Stimulated activated CD8-positive, alpha-beta memory T cell treated with anti-CD3 and anti-CD28 coated beads, Interleukin-15, amount 100 ng/mL, for 4 hours (primary cell): ENCODE measurements around the gene MAGEA4.
"Not testable (repeated sequence)": the region's sequence is repeated elsewhere in the genome, so short reads cannot be mapped to it uniquely, and the experiment has no call there.

Source experiments
- DNase-seq, 2 donors: peaks; one replicate each; pipeline ENCODE4 v3.0.0-alpha.2; 2020; ENCODE audit warnings: low read depth in 2 of 2

MAGEA4 gene, protein sequence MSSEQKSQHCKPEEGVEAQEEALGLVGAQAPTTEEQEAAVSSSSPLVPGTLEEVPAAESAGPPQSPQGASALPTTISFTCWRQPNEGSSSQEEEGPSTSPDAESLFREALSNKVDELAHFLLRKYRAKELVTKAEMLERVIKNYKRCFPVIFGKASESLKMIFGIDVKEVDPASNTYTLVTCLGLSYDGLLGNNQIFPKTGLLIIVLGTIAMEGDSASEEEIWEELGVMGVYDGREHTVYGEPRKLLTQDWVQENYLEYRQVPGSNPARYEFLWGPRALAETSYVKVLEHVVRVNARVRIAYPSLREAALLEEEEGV

DNA sequence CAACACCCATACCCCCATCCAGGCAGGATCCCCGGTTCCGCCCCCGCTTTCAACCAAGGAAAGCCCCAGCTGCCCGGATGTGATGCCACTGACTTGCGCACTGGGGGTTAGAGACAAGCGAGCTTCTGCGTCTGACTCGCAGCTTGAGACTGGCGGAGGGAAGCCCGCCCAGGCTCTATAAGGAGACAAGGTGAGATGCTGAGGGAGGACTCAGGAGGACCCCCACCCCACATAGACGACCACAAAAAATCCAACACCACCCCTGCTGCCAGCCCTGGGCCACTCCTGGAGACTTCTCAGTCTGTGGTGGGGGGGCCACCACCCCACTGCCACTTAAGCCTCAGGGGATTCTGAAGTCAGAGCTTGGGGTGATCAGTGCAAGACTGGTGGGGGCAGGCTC, at the start of gene MAGEA4:
TSS of gene MAGEA4 (plus strand) at position 110 of the 400 bp plus-strand sequence. CDS start 10,776 bp downstream, outside the sequence.
- DNase-seq, result no peak

DNA sequence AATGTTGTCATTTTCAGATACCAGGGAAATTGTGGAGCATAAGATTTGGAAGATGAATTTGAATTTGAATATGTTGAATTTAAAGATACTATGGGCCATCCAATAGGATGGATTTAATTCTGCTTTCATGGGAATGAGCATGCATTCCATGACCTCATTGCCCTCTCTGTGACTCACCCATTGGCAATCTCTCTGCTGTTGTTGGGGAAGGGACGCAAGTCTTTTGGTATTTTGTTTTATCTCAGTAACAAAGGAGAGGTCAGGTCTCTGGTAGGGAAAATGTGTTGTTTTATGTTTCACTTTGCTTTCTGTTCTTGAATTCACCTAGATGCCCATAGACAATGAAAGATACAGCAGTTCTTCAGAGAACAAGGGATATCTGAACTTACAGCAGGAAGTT, 42.1 kb upstream of the MAGEA4 start:
- no peak for DNase-seq

DNA sequence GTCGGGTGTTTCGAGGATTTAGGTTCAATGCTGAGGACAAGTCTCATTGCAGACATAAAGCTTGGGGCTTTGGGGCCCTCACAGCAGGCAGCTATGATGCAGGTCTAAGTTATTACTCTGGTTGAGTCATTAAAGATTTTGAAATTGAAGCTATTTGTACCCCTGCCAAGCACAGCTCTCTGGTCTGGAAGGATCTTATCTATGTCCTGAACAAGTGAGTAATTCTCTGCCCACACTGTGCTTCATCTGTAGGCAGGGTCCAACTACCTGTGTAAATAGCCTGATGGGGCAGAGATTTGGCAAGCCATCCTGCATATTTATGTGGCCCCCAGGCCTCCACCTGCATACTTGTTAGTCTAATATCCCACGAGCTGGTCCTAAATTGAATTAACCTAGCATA, 41.4 kb upstream of the MAGEA4 start:
- DNase-seq, result no peak

DNA sequence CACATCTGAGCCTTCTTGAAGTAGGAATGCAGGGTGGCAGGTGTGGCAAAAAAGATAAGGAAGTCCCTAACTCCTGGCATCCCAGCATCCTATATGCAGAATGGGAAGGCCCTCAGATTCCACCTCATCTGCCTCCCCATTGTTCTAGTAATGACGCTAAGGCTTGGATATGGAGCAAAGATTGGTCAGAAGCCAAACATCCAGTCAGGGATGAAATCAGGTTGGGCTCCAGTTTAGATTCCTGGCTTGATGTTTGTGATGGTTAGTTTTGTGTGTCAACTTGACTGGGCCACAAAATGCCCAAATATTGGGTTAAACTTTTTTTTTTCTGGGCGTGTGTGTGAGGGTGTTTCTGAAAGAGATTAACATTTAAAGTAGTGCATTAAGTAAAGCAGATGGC, 39.6 kb upstream of the MAGEA4 start:
- no peak for DNase-seq

DNA sequence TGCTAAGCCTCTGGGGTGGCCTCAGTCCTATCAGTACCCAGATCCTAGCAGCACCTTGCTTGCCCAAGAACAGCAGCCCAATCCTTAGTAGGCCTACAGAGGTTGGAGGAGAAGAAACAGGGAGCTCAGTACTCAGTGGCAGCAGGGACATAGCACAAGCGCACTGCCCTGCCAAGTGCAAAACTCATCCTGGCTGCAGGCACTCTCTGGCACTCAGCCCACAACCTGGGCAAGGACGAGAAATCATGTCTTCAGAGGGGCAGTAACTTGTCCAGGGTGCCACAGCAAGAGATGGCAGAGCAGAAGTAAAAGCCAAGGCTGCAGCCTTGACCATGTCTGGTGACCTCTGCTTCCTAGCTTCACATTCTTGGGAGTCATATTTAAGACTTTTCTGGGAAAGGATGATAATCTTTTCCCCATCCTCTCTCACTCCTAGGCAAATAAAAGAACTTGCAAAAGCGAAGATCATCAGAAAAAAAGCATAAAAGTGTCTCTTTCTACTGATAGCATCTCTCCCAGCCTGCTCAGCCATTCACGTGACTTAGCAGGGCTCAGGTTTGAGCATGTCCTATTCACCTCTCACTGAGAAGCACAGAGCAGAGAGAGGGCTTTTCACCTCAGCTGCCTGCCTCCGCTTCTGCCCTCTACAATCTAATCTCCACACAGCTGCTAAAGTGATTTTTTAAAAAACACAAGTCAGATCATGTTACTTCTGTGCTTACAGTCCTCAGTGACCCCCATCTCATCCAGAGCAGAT, 37.2 kb upstream of the MAGEA4 start:
- no peak for DNase-seq

DNA sequence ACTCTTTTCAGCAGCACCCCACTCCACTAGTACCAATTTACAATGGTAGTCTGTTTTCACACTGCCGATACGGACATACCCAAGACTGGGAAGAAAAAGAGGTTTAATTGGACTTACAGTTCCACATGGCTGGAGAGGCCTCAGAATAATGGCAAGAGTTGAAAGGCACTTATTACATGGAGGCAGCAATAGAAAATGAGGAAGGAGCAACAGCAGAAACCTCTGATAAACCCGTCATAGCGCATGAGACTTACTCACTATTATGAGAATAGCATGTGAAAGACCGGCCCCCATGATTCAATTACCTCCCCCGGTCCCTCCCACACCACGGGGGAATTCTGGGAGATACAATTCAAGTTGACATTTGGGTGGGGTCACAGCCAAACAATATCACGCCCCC, 34.1 kb upstream of the MAGEA4 start:
- no peak for DNase-seq

DNA sequence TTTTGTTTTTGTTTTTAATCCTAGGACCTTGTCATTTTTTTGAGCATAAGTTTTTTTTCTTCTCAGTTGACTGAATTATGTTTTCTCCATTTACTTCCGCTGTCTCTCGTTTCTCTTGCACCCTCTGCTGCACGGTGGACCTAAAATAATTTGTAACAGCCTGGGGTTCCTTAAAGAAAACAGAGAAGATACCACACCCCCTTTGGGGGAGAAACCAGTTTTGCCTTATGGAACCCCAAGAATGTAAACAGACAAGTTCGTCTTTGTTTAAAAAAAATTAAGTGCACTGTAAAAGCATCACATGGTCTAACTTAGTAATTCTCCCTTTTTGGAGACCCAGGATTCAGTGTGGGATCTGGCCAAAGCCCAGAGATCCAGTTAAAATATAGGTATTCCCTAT, 32.8 kb upstream of the MAGEA4 start:
- no peak for DNase-seq

DNA sequence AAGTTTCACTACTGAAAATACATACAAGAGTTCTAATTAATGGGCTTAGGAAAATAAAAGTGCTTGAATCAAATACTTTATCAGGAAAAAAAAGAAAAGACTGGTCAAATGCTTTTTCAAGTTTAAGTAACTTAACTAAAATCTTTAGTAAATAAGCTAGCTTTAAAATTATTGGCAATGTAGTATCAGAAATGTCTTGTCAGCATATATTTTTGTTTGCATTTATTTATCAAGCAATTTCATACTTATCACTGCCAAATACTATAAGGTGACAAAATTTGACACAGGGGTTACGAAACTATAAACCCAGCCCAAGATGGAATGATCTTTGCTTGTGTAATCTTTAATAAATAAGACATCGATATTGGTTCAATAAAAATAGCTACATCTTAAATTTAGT, 31.8 kb upstream of the MAGEA4 start:
- DNase-seq, result no peak

DNA sequence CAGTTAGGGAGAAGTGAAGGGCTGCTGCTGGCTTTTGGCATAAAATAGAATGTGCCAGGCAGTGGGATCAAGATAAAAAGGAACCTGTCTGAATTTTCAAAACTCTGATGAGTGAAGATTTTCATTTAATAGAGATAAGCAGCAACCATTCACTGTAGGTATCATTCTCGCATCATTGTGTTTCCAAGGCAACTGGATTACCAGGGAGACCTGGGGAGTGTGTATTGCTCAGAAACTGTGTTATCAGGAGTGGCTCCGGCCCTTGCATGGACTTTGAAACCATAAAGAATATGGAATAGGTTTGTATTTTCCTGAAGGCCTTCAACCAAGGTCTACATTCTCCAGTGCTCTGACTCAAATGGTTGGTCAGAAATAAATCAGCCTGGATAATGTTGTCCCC, 23.3 kb upstream of the MAGEA4 start:
- no peak for DNase-seq

DNA sequence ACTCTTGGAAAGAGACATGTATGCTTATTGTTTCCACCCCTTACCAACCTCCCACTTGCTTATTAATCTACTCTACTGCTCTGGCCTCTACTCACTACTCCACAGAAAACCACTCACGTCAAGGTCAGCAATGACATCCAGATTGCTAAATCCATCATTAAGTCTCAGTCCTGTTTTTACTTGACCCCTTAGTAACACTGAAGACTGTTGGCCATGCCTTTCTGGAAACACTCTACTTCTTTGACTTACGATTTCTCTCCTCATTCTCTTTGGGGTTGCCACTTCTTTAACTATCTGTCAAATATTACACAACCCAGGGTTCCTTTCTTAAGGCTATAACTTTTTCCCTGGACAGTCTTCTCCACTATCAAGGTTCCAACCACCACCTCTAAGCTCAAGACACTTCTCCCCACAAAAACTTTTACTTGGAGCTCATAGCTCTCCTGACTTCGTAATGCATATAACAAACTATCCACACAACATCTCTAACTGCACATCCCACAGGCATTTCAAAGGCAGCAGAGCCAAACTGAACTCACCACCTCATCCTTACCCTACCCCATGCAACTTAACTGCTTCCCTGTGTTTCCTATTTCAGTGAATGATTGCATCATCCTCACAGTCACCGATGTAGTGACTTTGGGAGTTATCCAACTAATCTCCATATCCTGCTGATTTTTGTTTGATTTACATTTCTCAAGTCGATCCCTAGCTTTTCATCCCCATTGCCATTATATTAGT, 15.8 kb upstream of the MAGEA4 start:
- no peak for DNase-seq

DNA sequence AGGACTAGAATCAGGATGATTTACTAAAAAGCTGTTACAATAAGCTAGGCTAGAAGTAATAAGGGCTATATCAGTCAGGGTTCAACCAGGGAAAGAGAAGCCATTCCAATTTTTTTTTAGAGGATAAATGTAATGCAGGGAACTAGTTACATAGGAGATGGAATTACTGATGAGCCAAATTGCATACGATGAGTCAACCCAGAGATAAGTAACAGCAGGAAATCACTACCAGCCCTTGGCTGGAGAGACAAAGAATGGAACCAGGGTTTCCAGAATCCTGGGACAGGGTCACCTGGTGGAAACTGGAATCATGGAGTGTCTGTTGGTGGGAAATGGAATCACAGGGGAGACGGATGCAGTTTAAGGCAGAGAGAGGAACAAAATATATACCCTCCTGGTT, 13.1 kb upstream of the MAGEA4 start:
- DNase-seq, result no peak

DNA sequence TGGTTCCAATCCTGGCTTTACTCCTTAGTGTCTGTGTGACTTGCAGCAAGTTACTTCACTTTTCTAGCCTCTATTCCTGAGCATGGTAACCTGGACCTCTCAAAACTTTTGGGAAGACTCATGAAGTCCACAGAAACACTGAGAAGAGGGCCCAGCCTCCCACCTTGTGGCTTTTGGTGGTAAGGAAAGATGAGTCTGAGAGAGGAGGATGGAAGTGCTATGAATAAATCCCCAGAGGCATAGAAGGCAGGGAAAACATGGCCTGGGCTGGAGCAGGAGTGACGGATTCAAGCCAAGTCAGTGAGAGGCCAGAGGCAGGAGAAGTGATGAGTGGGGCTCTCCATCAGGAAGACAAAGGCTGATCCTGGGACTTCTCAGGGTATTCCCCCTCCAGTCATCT, 10.9 kb upstream of the MAGEA4 start:
- DNase-seq, result no peak

DNA sequence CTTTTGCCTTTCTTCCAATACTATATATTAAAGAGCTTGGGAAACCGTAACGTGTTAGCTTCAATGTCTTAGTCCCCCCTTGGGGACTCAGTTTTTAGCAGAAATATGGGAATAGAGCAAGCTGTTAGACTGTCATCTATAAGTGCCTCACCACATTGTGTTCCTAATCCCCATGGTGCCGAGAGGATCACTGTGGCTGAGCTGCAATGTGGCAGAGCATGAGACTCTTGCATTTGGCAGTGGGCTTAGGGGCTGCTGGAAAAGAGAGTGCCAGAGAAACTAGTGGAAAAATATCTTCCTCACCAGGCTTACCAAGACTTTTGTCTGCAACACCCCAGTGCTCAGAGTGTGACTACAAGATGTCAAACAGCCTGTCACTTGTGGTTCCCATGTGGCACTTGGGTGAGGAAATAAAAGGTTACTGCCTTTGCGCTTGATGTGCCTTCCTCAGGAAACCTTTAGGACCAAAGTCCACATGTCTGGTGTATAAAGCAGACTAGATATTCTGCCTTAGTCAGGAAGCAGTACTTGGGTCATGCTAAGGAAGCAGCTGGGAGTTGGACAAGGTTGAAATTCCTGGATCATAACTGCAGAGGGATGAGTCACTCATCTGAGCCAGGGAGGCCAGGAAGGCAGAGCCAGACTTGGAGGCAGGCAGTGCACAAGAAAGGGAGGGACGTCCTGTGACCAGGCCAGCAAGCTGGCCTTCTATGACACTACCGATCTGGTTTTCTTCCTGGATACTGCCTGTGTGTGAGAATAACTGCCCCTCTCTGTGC, 9.7 kb upstream of the MAGEA4 start:
- no peak for DNase-seq

DNA sequence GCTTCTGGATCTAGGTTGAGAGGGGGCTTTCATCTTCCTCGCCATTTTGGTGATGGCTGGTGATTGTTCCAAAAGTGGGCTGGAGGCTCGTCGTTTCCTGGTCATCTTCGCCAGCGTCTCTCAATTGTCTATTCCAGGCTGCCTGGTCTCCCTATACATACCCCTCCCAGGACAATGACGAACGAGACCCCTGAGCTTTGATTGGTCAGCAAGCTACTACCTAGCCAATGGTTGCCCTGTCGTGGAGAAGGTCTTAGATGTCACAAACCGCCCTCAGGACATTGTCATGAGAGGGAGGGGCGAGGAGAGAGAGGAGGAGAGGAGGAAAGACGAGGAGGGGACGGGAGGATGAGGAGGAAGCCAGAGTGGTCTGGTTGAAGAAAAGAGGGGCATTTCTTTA, 7.7 kb upstream of the MAGEA4 start:
- no peak for DNase-seq

DNA sequence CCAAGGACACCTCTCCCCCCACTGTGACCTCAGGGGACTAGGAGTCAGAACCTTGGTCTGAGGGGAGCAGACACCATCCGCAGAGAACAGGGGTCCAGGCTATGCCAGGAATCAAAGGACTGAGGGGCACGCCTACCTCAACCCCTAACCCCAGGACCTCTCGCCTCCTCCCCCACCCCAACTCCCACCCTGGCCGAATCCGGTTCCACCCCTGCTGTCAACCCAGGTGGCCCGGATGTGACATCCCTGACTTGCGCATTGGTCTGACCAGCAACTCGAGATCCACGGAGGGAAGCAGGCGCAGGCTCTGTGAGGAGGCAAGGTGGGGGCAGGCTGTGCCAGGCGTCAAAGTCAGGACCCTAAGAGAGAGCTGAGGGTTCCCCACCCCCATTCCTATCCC, 468 bp upstream of the MAGEA4 start:
- DNase-seq, result no peak

DNA sequence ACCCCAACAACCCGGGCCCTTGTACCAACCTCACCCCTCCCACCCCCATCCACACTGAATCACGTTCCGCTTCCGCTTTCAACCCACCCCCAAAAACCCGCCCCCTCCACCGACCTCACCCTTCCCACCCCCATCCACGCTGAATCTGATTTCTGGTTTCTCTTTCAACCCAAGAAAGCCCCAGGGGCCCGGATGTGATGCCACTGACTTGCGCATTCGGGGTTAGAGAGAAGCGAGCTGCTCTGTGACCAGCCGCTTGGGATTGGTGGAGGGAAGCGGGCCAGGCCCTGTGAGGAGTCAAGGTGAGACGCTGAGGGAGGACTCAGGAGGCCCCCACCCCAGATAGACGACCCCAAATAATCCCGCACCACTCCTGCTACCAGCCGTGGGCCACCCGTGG, 6.0 kb downstream of the MAGEA4 start:
- DNase-seq, result not testable (repeated sequence)

DNA sequence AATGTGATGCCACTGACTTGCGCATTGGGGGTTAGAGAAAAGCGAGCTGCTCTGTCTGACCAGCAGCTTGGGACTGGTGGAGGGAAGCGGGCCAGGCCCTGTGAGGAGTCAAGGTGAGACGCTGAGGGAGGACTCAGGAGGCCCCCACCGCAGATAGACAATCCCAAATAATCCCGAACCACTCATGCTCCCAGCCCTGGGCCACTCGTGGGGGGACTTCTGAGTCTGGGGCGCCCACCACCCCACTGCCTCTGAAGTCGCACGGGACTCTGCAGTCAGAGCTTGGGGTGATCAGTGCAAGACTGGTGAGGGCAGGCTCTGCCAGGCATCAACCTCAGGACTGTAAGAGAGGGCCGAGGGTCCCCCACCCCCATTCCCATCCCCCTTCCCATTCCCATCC, 6.9 kb downstream of the MAGEA4 start:
- DNase-seq, result no peak

DNA sequence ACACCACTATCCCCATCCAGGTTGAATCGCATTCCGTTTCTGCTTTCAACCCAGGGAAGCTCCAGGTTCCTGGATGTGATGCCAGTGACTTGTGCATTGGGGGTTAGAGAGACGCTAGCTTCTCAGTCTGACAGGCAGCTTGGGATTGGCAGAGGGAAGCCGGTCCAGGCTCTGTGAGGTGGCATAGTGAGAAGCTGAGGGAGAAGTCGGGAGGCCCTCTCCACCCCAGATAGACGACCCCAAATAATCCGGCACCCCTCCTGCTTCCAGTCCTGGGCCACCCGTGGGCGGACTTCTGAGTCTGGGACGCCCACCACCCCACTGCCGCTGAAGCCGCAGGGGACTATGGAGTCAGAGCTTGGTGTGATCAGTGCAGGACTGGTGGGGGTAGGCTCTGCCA, 7.4 kb downstream of the MAGEA4 start:
- no peak for DNase-seq

DNA sequence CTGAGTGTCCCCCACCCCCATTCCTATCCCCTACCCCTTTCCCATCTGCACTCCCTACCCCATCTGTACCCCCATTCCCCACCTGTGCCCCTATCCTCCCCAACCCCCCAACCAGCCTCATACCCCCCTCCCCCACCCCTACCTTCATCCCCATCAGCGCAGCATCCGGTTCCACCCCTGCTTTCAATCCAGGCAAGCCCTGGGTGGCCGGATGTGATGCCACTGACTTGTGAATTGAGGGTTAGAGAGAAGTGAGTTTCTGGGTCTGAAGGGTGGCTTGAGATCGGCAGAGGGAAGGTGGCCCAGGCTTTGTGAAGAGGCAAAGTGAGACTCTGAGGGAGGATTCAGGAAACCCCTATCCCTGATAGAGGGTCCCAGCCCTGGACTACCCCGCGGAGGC, 7.8 kb downstream of the MAGEA4 start:
- DNase-seq, result no peak

DNA sequence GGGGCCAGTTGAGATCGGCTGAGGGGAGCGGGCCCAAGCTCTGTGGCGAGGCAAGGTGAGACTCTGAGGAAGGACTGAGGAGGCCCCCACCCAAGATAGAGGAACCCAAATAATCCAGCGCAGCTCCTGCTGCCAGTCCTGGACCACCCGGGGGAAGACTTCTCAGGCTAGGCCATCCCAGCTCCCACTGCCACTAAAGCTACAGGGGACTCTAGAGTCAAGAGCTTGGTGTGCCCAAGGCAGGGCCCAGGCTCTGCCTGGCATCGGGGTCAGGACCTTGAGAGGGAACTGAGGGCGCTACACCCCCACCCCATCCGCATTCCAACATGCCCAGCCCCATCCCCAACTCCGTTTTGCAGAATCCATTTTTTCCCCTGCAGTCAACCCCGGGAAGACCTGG, 8.6 kb downstream of the MAGEA4 start:
- no peak for DNase-seq

DNA sequence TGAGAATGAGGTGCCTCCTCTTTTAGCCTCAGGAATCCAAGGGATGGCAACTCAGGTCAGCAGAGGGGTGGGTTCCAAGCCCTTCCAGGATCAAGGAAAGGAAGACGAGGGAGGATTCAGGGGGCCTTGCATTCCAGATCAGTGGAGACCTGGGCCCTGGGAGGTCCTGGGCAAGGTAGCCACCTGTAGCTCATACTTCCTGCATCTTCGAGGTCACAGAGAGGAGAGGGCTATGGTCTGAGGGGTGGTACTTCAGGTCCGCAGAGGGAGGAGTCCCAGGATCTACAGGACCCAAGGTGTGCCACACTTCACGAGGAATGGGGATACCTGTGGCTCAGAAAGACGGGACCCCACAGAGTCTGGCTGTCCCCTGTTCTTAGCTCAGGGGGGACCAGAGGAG, 9.2 kb downstream of the MAGEA4 start:
- DNase-seq, result no peak

DNA sequence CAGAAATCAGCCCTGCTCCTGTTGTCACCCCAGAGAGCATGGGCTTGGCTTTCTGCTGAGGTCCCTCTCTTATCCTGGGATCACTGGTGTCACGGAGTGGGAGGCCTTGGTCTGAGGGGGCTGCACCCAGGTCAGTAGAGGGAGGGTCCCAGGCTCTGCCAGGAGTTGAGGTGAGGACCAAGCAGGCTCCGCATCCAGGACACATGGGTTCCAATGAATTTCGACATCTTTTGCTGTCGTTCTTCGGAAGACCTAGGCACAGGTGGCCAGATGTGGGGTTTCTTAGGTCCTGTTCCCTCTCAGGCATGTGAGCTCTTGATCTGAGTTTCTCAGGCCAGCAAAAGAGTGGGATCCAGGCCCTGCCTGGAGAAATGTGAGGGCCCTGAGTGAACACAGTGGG, 10.0 kb downstream of the MAGEA4 start:
- no peak for DNase-seq
